Measurements from ENCODE around the gene HOXB7.

The HOXB7 gene

DNA sequence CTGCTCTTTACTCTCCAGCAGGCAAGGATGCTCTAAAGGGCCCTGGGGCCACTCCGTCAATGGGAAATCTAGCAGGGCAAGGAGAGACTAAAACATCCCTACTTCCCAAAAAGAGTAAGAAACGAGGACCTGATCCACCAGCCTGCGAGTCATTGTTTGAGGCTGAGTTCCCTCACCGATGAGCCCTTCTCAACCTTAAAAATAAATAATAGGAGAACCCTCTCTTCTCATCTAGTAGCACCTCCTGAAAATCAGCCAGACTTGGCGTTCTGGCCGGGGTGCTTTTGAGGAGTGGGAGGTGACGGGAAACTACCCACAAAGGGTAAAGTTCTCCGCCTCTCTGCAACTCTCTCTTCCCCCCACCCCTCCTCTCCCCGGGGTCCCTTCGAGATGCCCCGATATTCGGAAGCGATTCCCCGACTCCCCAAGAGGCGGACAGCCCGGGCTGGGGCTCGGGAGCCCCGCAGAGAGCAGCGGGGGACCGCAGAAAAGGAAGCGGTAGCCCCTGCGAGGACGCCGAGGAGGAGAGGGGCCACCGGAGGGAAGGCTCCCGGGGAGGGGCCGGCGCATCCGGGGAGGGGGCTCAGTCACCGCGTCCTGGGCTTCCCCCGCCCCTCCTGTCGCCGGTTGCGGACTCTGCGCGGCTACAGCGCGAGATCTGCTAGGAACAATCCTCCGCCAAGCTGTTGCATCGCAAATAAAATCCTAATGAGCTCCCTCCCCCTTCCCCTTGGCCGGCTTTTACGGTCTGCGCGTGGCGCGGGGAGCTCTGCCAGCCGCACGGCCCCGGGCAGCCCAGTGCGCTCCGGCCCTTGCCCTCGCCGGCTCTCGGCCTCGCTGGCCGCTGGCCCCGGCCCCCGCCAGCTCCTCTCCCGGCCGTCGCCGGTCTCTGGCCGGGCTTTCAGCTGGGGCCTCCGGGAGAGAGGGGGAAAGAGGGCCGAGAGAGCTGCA lies 14.0 kb upstream of the HOXB7 start:
- H3K4me3 ChIP-seq (ENCODE audit: low read depth, low read length), result peak overlapping the region; percentile 43
- TF ChIP-seq, protein P1, sequence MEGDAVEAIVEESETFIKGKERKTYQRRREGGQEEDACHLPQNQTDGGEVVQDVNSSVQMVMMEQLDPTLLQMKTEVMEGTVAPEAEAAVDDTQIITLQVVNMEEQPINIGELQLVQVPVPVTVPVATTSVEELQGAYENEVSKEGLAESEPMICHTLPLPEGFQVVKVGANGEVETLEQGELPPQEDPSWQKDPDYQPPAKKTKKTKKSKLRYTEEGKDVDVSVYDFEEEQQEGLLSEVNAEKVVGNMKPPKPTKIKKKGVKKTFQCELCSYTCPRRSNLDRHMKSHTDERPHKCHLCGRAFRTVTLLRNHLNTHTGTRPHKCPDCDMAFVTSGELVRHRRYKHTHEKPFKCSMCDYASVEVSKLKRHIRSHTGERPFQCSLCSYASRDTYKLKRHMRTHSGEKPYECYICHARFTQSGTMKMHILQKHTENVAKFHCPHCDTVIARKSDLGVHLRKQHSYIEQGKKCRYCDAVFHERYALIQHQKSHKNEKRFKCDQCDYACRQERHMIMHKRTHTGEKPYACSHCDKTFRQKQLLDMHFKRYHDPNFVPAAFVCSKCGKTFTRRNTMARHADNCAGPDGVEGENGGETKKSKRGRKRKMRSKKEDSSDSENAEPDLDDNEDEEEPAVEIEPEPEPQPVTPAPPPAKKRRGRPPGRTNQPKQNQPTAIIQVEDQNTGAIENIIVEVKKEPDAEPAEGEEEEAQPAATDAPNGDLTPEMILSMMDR (IDR thresholded peaks at IDR 0.05; ENCODE audit: low read depth, low read length), result no peak

DNA sequence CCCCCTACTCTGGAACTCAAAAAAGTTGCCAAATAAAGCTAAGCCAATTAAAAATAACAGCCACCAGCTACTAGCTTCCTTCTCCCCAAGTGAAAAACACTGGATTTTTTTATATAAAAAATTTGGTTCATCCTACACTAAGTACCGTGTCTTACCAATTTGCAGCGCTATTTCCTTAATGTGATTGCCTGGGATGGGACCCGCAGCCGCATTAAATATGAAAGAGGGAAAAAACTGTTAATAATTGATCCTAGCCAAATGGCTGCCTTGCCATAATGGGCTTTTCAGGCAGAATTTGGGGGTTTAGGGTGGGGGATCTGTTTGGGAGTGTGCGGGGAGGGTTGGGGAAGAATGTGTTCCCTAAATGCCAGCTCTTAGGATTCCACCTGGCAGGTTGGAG lies 13.3 kb upstream of the HOXB7 start:
- no peak overlapping the region for H3K4me3 ChIP-seq (ENCODE audit: low read depth, low read length)
- TF ChIP-seq, protein P1 (IDR thresholded peaks at IDR 0.05; ENCODE audit: low read depth, low read length), result no peak

DNA sequence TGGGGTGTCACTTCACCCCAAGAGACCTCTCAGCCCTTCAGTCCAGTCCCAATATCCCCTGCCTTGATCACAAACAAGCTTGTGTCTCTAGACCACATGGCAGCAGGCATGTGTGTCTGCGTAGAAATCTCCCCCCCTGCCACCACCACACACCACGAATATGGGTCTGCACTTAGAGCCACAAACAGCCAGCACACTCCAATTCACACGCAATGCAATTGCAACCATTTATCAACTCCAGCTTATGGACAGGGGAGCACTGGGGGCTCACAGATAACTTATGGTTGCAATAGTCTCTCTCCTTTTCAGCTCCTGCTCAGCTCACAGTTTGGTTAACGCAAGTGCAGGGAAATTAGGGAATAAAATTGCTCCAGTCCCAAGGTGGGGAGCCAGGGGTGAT lies 12.8 kb upstream of the HOXB7 start:
- TF ChIP-seq, protein P1 (IDR thresholded peaks at IDR 0.05; ENCODE audit: low read depth, low read length), result no peak
- no peak overlapping the region for H3K4me3 ChIP-seq (ENCODE audit: low read depth, low read length)

DNA sequence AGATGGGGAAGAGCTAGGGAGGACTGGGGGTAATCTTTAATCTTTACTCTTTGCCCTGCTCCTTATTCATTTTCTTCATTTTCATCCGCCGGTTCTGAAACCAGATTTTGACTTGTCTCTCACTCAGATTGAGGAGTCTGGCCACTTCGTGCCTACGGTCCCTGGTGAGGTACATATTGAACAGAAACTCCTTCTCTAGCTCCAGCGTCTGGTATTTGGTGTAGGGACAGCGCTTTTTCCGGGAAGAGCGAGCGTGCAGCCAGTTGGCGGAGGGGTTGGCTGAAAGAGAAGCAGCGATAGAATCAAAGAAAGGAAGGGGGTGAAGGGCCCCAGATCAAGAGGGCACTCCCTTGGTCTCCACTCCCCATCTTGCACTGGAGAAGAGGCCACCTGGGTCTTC lies 12.0 kb upstream of the HOXB7 start:
- H3K4me3 ChIP-seq (ENCODE audit: low read depth, low read length), result no peak overlapping the region
- TF ChIP-seq, protein P1 (IDR thresholded peaks at IDR 0.05; ENCODE audit: low read depth, low read length), result no peak

DNA sequence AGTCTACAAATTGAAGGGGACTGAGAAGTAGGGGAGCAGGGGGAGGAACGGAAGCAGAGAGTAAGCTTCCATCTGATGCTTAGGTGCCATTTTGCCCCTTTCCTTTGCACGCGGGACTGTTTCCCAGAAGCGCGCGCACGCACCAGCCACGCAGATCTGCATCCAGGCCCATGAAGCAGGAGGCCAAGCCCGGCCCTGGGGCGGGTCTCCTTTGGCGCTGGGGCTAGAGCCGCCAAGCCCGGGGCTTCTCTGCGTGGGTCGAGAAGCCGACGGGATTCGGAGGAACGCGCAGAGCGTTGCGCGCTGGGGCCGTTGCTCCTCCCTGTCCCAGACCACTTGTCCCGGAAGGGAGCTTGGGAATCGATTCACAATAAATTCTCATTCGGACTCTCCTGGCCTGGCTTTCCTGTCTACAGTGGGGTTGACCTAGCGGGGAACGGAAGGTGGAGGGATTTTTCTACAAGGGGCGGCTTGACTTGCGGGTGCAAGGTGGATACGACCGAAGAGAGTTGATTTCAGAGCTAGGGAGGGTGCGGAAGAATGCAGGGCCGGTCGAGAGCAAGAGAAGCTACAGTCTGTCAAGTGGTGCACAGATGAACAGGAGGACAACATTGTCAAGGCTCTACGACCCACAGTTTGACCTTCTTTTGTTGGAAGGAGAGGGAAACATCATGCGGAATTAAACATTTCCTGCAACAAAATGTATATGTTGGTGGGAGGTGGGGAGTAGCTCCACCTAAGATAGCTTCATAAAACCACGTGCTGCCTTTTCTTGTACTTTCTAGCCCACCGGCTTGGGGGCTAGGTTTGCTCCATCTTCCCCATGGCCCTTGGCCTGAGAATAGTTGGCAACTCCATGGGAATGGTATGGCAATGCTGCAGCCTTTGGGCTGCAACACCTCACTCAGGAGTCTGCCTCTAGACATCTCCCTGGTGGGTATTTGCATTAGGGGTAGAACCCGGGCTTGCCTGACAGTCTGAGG lies 10.9 kb upstream of the HOXB7 start:
- no peak overlapping the region for H3K4me3 ChIP-seq (ENCODE audit: low read depth, low read length)
- TF ChIP-seq, protein P1 (IDR thresholded peaks at IDR 0.05; ENCODE audit: low read depth, low read length), result no peak

DNA sequence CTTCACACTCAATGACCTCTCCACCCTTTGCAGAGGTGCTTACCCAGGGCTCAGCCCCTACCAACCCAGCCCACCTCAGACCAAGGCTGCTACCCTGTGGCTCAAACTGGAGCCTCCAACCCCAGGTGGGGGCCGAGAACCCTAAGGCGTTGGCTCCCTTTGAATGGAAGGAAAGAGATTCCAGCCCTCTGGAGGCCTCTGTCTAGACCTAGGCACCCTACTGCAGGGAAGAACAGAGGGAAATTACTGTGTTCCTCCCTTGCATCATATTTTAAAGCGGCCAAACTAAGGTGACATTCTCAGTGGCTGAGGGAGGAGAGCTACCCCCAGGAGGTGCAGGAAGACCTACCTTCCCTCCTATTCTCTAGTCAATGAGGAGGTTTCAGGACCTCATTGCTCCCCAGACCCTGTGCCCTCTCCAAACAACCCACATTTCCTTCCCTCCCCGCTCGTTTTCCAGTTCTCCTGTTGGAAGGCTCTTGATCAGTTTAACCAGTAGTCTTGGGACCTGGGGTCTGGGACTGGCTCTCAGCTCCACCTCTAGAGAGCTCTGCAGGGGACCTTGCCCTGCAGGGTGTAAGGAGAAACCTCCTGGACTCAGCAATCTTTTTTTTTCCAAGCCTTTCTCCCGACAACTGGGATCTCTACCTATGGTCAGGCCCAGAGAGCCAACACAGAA lies 9.8 kb upstream of the HOXB7 start:
- no peak overlapping the region for H3K4me3 ChIP-seq (ENCODE audit: low read depth, low read length)
- TF ChIP-seq, protein P1 (IDR thresholded peaks at IDR 0.05; ENCODE audit: low read depth, low read length), result no peak
